HG03378 (cell line): Measurements from ENCODE around the gene MFF.

Experiments used
- ATAC-seq: cut with Tn5 transposase; IDR thresholded peaks from one replicate; pipeline ENCODE4 v1.9.1; 2021; ENCODE audit warnings: mild to moderate bottlenecking, moderate library complexity; ENCODE audit not compliant: unreplicated experiment

MFF gene

GRCh38 chr2:227404585-227405271 lies 79.7 kb downstream of the MFF start:
- ATAC-seq = no peak

- peak; percentile 52 for ATAC-seq
Measured at GRCh38 chr2:227406177-227407031, 81.4 kb downstream of the MFF start.
